RWPE2 (cell line): ENCODE data around the gene OAT.

Experiments
- ATAC-seq: fragments of 200-7000 bp; cut with Tn5 transposase; 3 replicates; pipeline ENCODE4 v1.9.1; 2021; ENCODE audit warnings: low read depth
- DNase-seq: peaks from one replicate; pipeline ENCODE4 v3.0.0-alpha.2; 2020; ENCODE audit warnings: low spot score
- H3K27ac ChIP-seq: fragments of 450-650 bp; 2 replicates; pipeline ENCODE4 v1.5.1; 2017; ENCODE audit warnings: mild to moderate bottlenecking; ENCODE audit not compliant: poor library complexity, severe bottlenecking
- H3K27me3 ChIP-seq: fragments of 250-450 bp; sonication (Bioruptor Pico); 2 replicates; pipeline ENCODE4 v1.5.1; 2021; ENCODE audit warnings: mild to moderate bottlenecking, moderate library complexity; ENCODE audit not compliant: insufficient read depth, poor library complexity, severe bottlenecking
- H3K36me3 ChIP-seq: fragments of 250-450 bp; sonication (Bioruptor Pico); 2 replicates; pipeline ENCODE4 v1.5.1; 2020; ENCODE audit warnings: low read depth, mild to moderate bottlenecking, moderate library complexity
- H3K4me1 ChIP-seq: fragments of 250-450 bp; sonication (Bioruptor Pico); 2 replicates; pipeline ENCODE4 v1.5.1; 2021; ENCODE audit warnings: mild to moderate bottlenecking, moderate library complexity; ENCODE audit not compliant: insufficient read depth, poor library complexity, severe bottlenecking
- H3K4me3 ChIP-seq: fragments of 250-450 bp; sonication (Bioruptor Pico); 2 replicates; pipeline ENCODE4 v1.5.1; 2021; ENCODE audit warnings: mild to moderate bottlenecking, moderate library complexity; ENCODE audit not compliant: severe bottlenecking
- H3K9me3 ChIP-seq: fragments of 250-450 bp; sonication (Bioruptor Pico); 2 replicates; pipeline ENCODE4 v1.5.1; 2021; ENCODE audit warnings: mild to moderate bottlenecking, moderate library complexity; ENCODE audit not compliant: severe bottlenecking
- TF ChIP-seq, protein P1 (sequence below): fragments of 450-650 bp; IDR thresholded peaks from one replicate; pipeline ENCODE4 v1.5.1; 2017; ENCODE audit warnings: mild to moderate bottlenecking, moderate library complexity; ENCODE audit not compliant: poor library complexity, severe bottlenecking

Gene OAT

GRCh38 chr10:124459395-124459794 lies 40.7 kb upstream of the OAT start:
- Histone ChIP-seq H3K4me3 (no peak overlapping the region), H3K9me3 (no peaks in the 10 kb centered on the region), H3K4me1 (no peaks in the 10 kb centered on the region), H3K36me3 (no peaks in the 10 kb centered on the region), H3K27me3 (no peaks in the 10 kb centered on the region), H3K27ac (no peak overlapping the region)
- no peak for DNase-seq
- no peak for ATAC-seq
- TF ChIP-seq, protein P1, sequence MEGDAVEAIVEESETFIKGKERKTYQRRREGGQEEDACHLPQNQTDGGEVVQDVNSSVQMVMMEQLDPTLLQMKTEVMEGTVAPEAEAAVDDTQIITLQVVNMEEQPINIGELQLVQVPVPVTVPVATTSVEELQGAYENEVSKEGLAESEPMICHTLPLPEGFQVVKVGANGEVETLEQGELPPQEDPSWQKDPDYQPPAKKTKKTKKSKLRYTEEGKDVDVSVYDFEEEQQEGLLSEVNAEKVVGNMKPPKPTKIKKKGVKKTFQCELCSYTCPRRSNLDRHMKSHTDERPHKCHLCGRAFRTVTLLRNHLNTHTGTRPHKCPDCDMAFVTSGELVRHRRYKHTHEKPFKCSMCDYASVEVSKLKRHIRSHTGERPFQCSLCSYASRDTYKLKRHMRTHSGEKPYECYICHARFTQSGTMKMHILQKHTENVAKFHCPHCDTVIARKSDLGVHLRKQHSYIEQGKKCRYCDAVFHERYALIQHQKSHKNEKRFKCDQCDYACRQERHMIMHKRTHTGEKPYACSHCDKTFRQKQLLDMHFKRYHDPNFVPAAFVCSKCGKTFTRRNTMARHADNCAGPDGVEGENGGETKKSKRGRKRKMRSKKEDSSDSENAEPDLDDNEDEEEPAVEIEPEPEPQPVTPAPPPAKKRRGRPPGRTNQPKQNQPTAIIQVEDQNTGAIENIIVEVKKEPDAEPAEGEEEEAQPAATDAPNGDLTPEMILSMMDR: no peak

- TF ChIP-seq, protein P1: no peak
- DNase-seq (no peak), ATAC-seq (no peak)
- no peak overlapping the region for H3K27ac ChIP-seq
- no peaks in the 10 kb centered on the region for H3K27me3 ChIP-seq
- no peak overlapping the region for H3K4me3 ChIP-seq
- no peaks in the 10 kb centered on the region for H3K4me1 ChIP-seq
- H3K9me3 ChIP-seq: no peaks in the 10 kb centered on the region
- no peaks in the 10 kb centered on the region for H3K36me3 ChIP-seq
Observed at GRCh38 chr10:124458889-124459288, 40.2 kb upstream of the OAT start.

DNA sequence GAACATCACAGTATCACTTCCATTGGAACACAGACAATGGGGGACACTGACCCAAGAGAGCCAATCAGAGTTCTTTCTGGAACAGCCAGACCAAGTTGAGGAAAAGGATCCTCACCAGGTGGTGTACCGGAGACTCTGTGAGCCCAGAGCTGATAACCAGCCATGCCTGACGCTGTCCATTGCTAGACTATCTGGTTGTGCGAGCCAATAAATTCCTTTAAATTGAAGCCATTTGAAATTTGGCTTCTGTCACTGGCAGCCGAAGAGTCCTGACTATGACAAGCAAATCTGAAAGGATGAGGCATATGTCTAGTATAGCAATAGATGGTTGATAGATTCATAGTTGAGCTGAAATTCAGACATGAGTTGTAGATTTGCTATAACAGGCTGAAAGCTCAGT lies 39.8 kb upstream of the OAT start:
- TF ChIP-seq, protein P1: no peak
- H3K9me3 ChIP-seq: no peaks in the 10 kb centered on the region
- no peaks in the 10 kb centered on the region for H3K36me3 ChIP-seq
- no peak overlapping the region for H3K4me3 ChIP-seq
- DNase-seq: no peak
- no peaks in the 10 kb centered on the region for H3K27me3 ChIP-seq
- H3K4me1 ChIP-seq: no peaks in the 10 kb centered on the region
- H3K27ac ChIP-seq: no peak overlapping the region
- no peak for ATAC-seq

DNA sequence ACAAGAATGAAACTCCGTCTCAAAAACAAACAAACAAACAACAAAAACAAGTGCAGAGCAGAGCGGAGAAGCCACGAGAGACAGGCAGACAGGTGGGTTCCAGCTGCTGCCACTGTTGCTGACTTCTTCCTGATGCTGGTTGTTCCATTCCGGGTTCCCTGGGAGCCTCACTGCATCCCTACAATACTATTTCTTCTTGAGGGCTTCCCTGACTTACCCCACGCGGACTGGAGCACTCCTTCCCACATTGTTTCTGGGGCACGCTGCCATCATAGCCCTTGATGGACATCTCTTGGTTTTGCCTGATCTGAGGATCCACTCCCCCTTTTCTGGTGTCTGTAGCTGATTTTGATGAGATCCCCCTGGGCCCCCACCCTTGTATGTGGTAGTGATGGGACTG lies 36.7 kb upstream of the OAT start:
- ATAC-seq (no peak), DNase-seq (no peak)
- Histone ChIP-seq H3K27me3 (peaks cover 4% of the 10 kb centered on the region), H3K36me3 (no peaks in the 10 kb centered on the region), H3K27ac (no peak overlapping the region), H3K9me3 (no peaks in the 10 kb centered on the region), H3K4me1 (no peaks in the 10 kb centered on the region), H3K4me3 (no peak overlapping the region)
- TF ChIP-seq, protein P1: no peak

DNA sequence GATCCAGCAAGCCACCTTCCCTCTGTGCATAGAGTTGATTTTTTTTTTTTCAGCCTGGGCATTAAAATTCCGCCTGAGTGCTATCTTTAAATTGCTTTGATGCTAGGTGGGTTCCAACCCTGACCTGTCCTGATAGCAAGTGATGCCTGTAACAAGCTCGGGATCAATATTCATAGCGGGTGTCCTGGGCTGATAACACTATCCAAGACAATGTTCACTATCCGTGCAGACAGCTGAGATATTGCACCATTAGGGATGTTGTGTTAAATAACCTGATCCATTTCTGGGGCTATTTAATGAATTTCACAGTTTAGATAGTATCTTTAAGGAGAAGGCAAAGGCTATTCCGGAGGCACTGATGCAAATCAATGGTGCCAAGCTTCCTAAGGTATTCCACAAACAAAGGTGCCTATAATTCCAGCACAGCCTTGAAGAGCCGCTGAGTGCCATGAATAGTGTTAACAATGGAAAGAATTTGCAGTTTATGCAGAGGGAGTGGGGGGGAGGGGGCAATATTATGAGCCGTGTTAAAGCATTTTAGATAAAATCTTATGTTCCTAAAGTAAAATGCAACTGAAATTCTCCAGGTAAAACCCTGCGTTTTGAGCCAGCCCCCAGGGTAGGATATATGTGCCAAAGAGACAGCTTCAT lies 35.4 kb upstream of the OAT start:
- DNase-seq (no peak), ATAC-seq (no peak)
- Histone ChIP-seq H3K4me3 (no peak overlapping the region), H3K27ac (no peak overlapping the region), H3K9me3 (no peaks in the 10 kb centered on the region), H3K27me3 (peaks cover 14% of the 10 kb centered on the region), H3K4me1 (peaks cover under 1% of the 10 kb centered on the region), H3K36me3 (no peaks in the 10 kb centered on the region)
- TF ChIP-seq, protein P1: no peak
